GM18870 (cell line): ENCODE results near the gene PPARD.

Experiments used
- ATAC-seq: cut with Tn5 transposase; IDR thresholded peaks from one replicate; pipeline ENCODE4 v1.9.1; 2021; ENCODE audit warnings: moderate library complexity; ENCODE audit not compliant: unreplicated experiment

PPARD gene

DNA sequence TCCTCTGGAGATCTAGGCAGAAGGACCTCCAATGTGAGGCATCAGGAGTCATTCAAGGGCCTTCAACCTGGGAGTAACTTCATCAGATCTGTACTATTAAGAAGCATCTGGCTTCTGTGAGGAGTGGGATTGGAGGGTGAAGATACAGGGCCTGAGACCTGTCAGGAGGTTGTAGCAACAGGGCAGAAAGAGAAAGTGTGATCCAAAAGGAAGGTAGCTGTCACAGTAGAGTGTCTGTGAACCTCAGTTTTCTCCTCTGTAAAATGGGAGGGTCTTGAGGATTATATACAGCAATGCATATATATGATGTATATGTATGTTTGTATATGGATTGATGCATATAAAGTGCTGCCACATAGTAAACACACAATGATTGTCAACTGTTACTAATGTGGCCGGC, 123.3 kb downstream of the PPARD start:
- no peak for ATAC-seq

GRCh38 chr6:35468181-35468979, 126.0 kb downstream of the PPARD start, which contains the start of gene RPL10A:
TSS of gene RPL10A (plus strand) at chr6:35468401. CDS start at chr6:35468435, 34 bp downstream.
- peak; percentile 67 for ATAC-seq

DNA sequence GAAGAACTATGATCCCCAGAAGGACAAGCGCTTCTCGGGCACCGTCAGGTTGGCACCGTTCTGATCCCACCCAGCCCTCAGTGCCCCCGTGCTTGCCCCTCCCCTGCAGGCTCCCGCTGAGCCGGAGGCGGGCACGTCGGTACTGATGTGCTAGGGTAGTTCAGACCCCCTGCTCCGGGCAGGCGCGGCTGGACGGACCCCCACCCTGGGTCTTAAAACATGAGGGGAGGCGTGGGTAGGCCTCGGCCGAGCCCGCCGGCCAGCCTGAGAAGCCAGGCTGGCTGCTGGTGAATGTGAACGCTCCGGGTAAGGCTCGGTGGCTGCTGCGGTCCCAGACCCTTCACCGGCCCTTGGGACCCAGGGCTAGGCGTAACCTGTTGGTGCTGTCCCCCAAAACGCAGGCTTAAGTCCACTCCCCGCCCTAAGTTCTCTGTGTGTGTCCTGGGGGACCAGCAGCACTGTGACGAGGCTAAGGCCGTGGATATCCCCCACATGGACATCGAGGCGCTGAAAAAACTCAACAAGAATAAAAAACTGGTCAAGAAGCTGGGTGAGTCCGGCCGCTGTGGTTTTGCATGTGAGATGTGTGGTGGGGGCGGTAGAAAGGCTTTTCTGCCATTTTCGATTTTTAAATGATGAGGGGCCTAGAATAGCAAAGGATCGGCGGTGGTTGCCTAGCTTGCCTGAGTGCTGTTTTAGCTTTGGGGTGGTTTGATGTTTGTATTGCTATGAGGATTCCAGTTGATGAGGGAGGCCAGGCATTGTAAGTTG, 126.8 kb downstream of the PPARD start:
- ATAC-seq, result no peak

GRCh38 chr6:35469751-35470662, 127.6 kb downstream of the PPARD start:
- ATAC-seq, result no peak

DNA sequence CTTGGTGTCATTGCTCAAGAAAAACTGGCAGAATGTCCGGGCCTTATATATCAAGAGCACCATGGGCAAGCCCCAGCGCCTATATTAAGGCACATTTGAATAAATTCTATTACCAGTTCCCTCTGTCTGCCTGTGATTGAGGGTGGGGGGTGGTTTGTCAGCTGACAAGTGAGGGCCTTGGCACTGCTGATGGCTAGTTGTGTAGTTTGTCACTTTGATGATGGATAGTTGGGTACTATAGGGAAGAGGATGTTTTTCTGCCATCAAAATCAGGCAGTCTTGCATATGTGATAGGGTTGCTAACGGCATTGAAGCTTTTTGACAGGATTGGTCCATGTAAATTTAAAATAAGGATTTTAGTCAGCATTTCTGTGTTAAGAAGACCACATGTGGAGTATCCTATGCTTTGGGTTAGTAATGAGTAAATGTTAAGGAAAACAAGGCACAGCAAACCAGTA, 128.3 kb downstream of the PPARD start:
- ATAC-seq, result no peak

- no peak for ATAC-seq
Observed at GRCh38 chr6:35471836-35472345, 129.5 kb downstream of the PPARD start.

- no peak for ATAC-seq
Observed at GRCh38 chr6:35473075-35473849, 130.9 kb downstream of the PPARD start.

DNA sequence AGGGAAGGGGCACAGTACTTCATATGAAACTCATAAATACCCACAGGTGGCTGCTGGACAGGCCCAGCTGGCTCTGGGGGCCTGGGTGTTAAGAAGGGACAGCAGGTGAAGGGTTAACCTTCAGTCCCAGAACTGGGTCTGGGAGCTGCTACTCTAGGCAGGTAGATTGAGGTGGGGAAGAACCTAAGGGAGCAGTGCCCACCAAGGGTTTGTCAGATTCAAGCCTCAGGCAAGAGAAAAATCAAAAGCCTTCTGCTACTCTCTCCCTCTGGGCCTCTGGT, 131.4 kb downstream of the PPARD start:
- ATAC-seq, result no peak

DNA sequence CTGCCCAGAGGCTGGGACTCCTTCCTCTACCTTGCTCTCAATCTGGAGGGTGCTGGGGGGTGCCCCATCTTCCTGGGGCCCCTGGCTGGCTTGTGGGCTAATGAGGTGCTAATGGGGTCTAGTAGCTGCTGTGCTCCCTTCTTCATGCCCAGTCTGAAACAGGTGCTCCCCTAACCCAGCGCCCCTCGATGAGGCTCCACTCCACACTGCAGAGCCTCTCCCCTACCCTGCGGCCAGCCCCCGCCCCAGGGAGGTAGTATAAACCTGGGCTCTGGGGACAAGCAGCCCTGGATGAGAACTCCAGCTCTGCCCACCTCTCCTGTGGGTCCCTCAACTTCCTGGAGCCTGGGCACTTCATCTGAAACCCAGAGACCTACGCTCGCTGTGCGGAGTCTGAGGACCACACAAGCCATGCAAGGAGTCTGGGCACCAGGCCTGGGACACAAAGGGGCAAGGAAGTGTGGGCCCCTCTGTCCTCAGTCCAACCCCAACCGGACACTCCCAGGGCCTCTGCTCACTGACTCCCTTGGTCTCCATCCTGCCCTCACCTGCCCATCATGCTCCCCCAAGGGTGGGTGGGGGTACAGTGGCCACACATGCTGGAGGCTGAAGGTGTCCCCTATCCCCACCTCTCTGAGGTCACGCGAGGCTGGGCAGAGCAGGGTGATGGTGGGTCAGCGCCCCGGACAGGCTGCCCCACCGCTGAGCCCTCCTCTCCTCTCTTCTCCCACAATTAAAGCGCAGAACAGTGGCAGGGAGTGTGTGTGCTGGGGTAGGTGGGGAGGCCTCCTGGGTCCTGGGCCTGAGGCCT, 132.0 kb downstream of the PPARD start:
- no peak for ATAC-seq

GRCh38 chr6:35474942-35475570, 132.7 kb downstream of the PPARD start:
- no peak for ATAC-seq

DNA sequence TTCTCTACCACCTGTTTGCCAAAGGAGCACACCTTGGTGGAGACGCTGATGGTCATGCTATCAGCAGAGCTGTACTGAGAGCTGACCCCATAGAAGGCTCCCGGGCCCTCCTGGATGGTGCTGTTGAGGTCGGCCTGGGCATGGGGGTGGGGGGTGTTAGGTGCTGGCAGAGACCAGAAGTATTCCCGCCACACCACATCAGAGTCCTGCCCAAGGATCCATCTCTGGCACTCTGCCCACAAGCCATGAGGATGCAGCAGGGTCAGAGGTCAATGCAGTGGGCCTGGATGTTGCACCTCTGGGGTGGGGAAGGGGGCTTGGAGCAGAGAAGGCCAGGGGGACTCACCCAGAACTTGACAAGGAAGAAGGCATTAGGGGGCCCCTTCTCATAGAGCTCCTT, 133.2 kb downstream of the PPARD start:
- ATAC-seq, result no peak

- ATAC-seq, result no peak
Observed at GRCh38 chr6:35476004-35476403, 133.6 kb downstream of the PPARD start.

GRCh38 chr6:35477028-35477427, 134.7 kb downstream of the PPARD start:
- no peak for ATAC-seq
